Measurements from ENCODE around the gene SHISA7.

SHISA7 gene

DNA sequence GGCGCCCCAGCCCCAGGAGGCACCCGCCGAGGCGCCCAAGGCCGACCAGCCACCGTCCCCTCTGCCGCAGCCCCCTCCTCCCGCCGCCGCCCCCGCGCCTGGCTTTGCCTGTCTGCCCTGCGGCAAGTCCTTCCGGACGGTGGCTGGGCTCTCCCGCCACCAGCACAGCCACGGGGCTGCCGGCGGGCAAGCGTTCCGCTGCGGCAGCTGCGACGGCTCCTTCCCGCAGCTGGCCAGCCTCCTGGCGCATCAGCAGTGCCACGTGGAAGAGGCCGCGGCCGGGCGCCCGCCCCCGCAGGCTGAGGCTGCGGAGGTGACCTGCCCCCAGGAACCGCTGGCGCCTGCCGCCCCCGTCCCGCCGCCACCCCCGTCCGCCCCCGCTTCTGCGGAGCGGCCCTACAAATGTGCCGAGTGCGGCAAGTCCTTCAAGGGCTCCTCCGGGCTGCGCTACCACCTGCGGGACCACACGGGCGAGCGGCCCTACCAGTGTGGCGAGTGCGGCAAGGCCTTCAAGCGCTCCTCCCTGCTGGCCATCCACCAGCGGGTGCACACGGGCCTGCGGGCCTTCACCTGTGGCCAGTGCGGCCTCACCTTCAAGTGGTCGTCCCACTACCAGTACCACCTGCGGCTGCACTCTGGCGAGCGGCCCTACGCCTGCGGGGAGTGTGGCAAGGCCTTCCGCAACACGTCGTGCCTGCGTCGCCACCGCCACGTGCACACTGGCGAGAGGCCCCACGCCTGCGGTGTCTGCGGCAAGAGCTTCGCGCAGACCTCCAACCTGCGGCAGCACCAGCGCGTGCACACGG is 39.3 kb upstream of the SHISA7 start:
- DNase-seq = no peak

DNA sequence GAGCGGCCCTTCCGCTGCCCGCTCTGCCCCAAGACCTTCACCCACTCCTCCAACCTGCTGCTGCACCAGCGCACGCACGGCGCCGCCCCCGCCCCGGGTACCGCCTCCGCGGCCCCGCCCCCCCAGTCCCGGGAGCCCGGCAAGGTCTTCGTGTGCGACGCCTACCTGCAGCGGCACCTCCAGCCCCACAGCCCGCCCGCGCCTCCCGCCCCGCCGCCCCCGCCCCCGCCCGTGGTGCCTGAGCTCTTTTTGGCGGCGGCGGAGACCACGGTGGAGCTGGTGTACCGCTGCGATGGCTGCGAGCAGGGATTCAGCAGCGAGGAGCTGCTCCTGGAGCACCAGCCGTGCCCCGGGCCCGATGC is 38.7 kb upstream of the SHISA7 start:
- no peak for DNase-seq

DNA sequence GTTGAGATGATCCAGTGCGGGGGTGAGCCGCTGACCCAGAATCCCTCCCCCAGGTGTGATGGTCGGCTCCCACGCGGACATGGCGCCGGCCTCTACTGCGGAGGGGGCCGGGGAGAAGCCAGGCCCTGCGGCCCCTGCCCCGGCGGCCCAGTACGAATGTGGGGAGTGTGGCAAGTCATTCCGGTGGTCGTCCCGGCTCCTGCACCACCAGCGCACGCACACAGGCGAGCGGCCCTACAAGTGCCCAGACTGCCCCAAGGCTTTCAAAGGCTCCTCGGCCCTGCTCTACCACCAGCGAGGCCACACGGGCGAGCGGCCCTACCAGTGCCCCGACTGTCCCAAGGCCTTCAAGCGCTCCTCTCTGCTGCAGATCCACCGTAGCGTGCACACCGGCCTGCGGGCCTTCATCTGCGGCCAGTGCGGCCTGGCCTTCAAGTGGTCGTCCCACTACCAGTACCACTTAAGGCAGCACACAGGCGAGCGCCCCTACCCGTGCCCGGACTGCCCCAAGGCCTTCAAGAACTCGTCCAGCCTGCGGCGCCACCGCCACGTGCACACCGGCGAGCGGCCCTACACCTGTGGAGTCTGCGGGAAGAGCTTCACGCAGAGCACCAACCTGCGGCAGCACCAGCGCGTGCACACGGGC is 38.2 kb upstream of the SHISA7 start:
- no peak for DNase-seq

- DNase-seq = no peak
Observed at GRCh38 chr19:55479451-55480230, 36.5 kb upstream of the SHISA7 start.

DNA sequence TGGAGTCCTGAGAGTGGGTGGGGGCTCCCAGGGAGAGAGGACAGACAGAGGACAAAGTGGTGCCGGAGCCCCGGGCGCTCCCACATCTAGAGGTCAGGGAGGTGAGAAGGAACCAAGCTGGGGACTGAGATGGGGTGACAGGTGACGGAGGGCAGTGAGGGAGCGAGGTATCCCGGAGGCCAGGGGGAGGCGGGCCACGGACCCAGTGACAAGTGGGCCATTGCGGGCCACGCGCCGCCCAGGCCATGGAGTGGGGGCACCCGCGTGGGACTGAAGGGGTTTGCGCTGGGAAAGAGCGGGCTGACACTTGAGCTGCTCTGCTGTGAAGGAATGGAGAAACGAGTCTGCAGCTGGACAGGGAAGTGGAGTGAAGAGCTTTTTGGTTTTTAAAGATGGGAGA is 35.9 kb upstream of the SHISA7 start:
- no peak for DNase-seq

GRCh38 chr19:55478364-55478763 is 35.3 kb upstream of the SHISA7 start:
- no peak for DNase-seq

DNA sequence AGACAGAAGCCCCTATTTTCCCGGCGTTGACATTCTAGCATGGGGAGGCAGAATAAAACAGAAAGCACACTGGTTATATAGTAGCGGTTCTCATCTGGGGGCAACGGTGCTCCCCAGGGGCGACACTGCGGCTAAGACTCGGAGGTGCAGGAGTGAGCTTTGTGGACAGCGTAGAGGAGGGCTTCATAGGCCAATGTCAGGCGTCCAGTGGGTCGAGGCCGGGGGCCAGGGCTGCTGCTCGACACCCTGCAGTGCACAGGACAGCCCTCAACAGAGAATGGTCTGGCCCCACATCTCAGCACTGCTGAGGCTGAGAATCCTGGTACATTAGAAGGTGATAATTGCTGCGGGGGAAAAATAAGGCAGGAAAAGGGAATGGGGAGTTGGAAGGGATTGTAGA is 34.8 kb upstream of the SHISA7 start:
- no peak for DNase-seq

DNA sequence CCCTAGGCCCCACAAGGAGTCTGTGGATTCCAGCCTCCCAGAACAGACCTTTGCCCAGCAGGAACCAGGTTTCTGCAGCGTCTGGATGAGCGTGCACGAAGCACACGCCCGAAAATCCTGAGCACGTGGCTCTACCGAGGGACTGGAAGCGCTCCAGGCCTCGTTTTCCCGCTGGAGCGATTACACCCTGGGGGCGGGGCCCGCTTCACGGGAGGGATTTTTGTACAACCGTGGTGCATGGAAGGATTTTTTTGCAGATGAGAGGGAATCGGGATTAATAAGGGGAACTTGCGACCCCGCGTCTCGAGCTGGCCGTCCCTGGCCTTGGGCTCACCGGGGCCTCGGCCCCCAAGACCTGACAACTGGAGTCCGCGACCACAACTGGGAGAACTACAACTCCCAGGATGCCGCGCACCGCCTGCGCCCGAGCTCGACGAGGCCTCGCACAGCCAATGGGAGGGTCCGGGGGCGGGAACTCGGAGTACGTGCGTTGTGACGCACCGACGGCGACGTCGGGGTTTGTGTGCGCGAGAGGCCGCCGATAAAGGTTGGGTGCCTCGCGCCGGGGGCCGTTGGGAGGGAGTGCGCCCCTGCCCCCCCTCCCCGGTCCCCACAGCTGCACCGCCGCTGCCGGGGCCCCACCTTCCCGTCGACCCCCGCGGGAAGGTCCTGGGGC is 33.1 kb upstream of the SHISA7 start, which contains the start of gene ZNF628:
ZNF628 (plus strand) TSS at position 518 of the 676 bp plus-strand sequence. CDS start 3,294 bp downstream, outside the sequence.
- peak; percentile 97 for DNase-seq

GRCh38 chr19:55474269-55475265 is 31.5 kb upstream of the SHISA7 start:
- DNase-seq = no peak

DNA sequence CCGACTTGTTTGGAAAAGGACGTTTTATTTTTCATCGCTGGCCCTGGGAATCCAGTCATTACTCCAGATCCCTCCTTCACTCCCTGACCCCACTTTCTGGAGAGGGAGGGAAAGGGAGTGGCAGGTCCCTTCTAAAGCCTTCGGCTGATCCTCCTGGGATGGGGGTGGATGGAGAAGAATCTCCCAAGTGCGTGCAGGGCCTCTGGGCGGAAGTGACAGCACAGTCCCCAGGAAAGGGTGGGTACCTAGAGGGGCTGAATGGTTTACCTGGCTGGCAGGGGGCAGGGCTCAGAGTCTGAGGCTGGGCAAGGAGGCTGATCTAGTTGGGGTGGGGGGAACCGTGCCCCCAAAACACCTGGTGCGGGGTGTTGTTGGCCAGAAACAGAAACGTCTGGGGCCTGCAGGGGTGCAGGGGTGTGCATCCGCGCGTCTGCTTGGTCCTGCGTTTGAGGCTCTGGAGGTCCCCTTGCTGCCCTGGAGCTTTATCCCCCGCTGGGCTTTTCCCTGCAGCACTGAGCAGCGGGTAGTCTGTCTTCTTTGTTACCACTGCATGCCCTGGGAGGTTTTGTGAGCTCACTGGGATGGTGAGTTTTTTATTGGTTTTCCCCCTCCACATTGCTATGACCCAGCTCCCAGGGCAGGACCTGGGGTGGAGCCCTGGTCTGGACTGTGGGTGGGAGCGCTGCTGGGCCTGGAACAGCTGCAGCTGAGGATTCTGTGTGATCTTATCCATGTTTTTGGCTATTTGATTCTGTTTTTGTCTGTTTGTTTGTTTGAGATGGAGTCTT is 30.3 kb upstream of the SHISA7 start:
- DNase-seq = no peak

DNA sequence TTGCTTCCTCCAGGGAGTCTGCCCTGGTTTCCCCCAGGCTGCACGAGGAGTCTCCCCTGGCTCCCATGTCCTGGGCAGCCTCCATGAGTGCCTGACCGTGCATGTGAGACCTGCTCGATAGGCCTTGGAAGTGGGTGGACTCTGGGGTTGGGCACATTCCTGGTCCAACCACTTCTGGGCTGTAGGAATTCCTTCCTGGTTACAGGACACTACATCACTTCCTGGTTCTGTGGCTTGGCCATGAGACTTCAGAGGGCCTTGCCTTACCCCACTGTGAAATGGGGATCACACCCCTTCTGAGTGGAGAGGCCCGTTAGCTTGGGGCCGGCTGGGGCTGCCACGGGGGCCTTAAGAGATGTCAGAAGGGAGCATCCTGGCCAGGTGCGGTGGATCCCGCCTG is 29.4 kb upstream of the SHISA7 start:
- DNase-seq = no peak

DNA sequence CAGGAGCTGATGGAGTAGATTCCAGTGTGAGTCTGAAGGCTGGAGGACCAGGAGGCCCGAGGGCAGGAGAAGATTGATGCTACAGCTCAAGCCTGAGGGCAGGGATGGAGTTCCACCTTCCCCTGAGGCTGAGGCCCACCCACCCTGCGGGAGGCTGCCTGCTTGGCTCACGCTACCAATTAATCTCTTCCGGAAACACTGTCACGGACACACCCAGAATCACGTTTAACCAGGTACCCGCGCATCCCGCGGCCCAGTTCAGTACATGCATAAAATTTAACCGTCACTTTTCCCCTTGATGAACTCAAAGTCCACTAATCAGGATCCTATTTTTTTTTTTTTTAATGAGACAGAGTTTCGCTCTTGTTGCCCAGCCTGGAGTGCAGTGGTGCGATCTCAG is 28.2 kb upstream of the SHISA7 start:
- DNase-seq = no peak

GRCh38 chr19:55468054-55468393 is 24.9 kb upstream of the SHISA7 start:
- DNase-seq = no peak

- peak; percentile 82 for DNase-seq
Observed at GRCh38 chr19:55467236-55468053, 24.3 kb upstream of the SHISA7 start.

GRCh38 chr19:55466241-55466614 is 23.1 kb upstream of the SHISA7 start:
- DNase-seq = no peak

GRCh38 chr19:55465460-55466240 is 22.6 kb upstream of the SHISA7 start:
- DNase-seq = no peak

- DNase-seq = no peak
Observed at GRCh38 chr19:55464662-55465054, 21.6 kb upstream of the SHISA7 start, which contains the start of gene C19orf85. Gene C19orf85, minus strand, starts transcription at chr19:55464751. Its CDS starts 197 bp downstream, at chr19:55464554.

DNA sequence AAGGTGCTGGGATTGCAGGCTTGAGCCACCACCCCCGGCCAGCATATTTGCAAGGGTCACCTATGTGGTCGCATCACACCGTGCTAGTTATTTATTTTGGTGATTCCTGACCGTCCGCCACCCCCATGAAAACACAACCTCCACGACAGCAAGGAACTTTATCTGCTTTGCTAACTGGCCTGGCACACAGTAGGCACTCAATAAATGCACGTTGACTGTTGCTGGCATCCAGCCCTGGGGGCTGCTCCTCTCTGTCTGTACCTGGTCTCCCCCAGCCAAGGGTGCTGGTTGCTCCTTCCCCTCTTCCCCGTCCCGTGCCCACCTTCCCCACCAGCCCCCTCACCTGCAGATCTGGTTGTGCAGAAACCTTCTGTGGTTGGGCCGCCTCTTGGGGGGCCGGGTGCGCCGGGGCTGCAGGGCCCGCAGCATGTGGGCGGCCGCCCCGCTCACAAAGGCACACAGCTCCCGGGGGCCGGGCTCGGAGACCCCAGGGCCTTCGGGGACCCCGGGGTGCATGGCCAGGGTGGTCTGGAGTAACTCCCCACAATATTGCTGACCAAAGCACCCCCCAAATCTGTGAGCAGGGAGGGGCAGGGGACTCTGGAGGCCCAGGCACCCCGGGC is 21.1 kb upstream of the SHISA7 start:
- no peak for DNase-seq

DNA sequence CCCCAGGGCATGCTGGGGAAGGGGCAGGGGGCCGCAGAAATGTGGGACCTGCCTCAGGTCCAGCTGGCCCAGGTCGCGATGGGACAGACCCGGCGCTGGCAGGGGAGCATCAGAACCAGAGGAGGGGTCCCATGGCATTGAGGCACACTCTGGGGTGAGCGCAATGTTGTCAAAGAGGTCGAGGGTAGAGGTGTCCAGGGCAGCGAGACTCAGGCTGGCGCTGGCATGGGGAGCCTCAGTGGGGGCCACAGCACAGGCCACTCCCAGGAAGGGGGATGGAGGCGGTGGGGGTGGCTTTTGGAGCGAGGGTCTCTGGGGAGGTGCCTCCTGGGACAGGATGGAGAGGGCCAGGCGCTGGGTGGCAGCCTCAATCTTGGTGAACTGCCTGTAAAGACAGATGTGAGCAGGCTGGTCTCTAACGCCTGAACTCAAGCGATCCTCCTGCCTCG is 20.5 kb upstream of the SHISA7 start:
- no peak for DNase-seq

Measured in activated CD4-positive, CD25-positive, alpha-beta regulatory T cell treated with anti-CD3 and anti-CD28 coated beads, Interleukin-2, amount 50 U/mL, for 72 hours (primary cell).